NCI-H2196 treated with DMSO at 0.1 percent for 48 hours (cell line): ENCODE results near the gene TMEM190.
A peak's percentile ranks its signal among the peaks of the same experiment; 100 is the strongest.

ENCODE experiments used
- DNase-seq: peaks from one replicate; lab custom pipeline; 2025; ENCODE audit not compliant: unreplicated experiment; lab: John Stamatoyannopoulos, UW

Gene TMEM190

GRCh38 chr19:55369653-55370304 lies 6.8 kb upstream of the TMEM190 start:
- DNase-seq = peak; percentile 17

GRCh38 chr19:55370305-55370988 lies 6.2 kb upstream of the TMEM190 start, which contains the start of gene IL11:
Gene IL11 (minus strand): TSS chr19:55370463. CDS start chr19:55370310, 153 bp downstream.
- no peak for DNase-seq

GRCh38 chr19:55372316-55373081 lies 4.1 kb upstream of the TMEM190 start:
- DNase-seq = no peak

- DNase-seq = no peak
These were observed 3.2 kb upstream of the TMEM190 start for GRCh38 chr19:55373306-55373992.

- no peak for DNase-seq
These were observed 2.5 kb upstream of the TMEM190 start for GRCh38 chr19:55373993-55374757.

- DNase-seq = no peak
These were observed 918 bp downstream of the TMEM190 start for GRCh38 chr19:55377356-55378131.

GRCh38 chr19:55379174-55379573 lies 2.5 kb downstream of the TMEM190 start:
- DNase-seq = no peak

GRCh38 chr19:55382013-55382412 lies 5.4 kb downstream of the TMEM190 start:
- DNase-seq = no peak

GRCh38 chr19:55382522-55383054 lies 6.0 kb downstream of the TMEM190 start:
- DNase-seq = no peak

GRCh38 chr19:55383279-55384130 lies 6.9 kb downstream of the TMEM190 start:
- DNase-seq = peak; percentile 24

GRCh38 chr19:55384131-55384919 lies 7.7 kb downstream of the TMEM190 start, which contains the start of gene TMEM238:
Gene TMEM238 (minus strand): TSS chr19:55384292. CDS start chr19:55384259, 33 bp downstream.
- peak; percentile 22 for DNase-seq

- DNase-seq = peak; percentile 87
These were observed 8.5 kb downstream of the TMEM190 start for GRCh38 chr19:55384920-55385723.

GRCh38 chr19:55385724-55386492 lies 9.3 kb downstream of the TMEM190 start, which contains the start of gene RPL28:
Gene RPL28 (plus strand): TSS chr19:55385932. CDS start chr19:55386358, 426 bp downstream.
- DNase-seq = peak; percentile 95

GRCh38 chr19:55386493-55386971 lies 9.9 kb downstream of the TMEM190 start:
- no peak for DNase-seq

- no peak for DNase-seq
These were observed 11.3 kb downstream of the TMEM190 start for GRCh38 chr19:55387736-55388497.
